HAP-1 (cell line): Measurements from ENCODE around the gene TSHR.
"Not testable (repeated sequence)": the region's sequence is repeated elsewhere in the genome, so short reads cannot be mapped to it uniquely, and the experiment has no call there.

Experiments used
- DNase-seq, 2 experiments: peaks; one replicate each; pipeline ENCODE4 v3.0.0-alpha.2; 2016 to 2020; ENCODE audit warnings: low spot score in 2 of 2
- H3K27me3 ChIP-seq: fragments of 250-450 bp; sonication (Bioruptor Pico); 2 replicates; pipeline ENCODE4 v1.5.1; 2020; ENCODE audit warnings: low read depth, mild to moderate bottlenecking, moderate library complexity
- H3K36me3 ChIP-seq: fragments of 250-450 bp; sonication (Bioruptor Pico); replicated peaks from 2 replicates; pipeline ENCODE4 v1.5.1; 2020; ENCODE audit warnings: mild to moderate bottlenecking
- H3K4me1 ChIP-seq: fragments of 250-450 bp; sonication (Bioruptor Pico); 2 replicates; pipeline ENCODE4 v1.5.1; 2020; ENCODE audit warnings: mild to moderate bottlenecking
- H3K4me3 ChIP-seq: fragments of 250-450 bp; sonication (Bioruptor Pico); 2 replicates; pipeline ENCODE4 v1.5.1; 2020; ENCODE audit warnings: mild to moderate bottlenecking, moderate library complexity
- H3K9me3 ChIP-seq: fragments of 250-450 bp; sonication (Bioruptor Pico); 2 replicates; pipeline ENCODE4 v1.5.1; 2020; ENCODE audit warnings: mild to moderate bottlenecking, moderate library complexity
- in situ Hi-C: fragments of 300-500 bp; cut with MboI; formaldehyde crosslinking; loops from 3 replicates; pipeline ENCODE4 v1.14.3; 2020; ENCODE audit warnings: low sequenced_read_pairs, inconsistent platforms, mixed read lengths

Gene TSHR

DNA sequence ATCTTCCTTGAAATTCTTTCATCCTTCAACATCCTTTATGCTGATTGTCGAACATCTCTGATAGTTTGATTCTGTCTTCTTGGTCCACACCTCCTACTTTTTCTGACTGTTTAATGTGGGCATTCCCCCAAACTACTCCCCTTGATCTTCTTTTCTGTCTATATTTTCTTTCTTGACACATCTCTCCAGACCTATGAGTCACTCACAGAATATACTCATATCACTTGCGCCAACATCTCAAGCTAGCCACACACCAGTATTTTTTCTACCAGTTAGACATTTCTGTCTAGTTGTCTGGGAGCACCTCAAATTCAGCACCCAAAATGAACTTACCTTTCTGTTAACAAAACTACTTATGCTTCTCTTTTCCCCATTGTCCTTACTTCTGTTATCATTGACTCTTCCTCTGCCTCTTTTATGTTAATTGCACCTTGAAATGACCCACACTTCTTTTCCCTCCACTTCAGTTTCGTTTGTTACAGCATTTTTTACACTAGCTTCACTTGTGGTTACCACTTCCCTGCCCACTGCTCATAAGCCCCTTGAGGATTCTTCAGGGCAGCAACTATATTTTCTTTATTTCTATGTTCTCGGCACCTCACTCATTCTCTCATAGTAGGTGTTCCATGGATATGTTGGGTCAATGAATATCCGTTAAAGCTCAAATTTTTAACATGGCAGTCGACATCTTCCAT, 33.5 kb downstream of the TSHR start:
- Histone ChIP-seq H3K9me3 (no peaks in the 10 kb centered on the region), H3K27me3 (peaks cover 15% of the 10 kb centered on the region), H3K4me1 (no peaks in the 10 kb centered on the region), H3K36me3 (no peaks in the 10 kb centered on the region), H3K4me3 (no peak overlapping the region)
- in situ Hi-C loops, result loop anchor here (25.0 kb wide), 1 partner anchor 173 kb away; no protein-coding TSS in a partner anchor
- DNase-seq, result no peak

DNA sequence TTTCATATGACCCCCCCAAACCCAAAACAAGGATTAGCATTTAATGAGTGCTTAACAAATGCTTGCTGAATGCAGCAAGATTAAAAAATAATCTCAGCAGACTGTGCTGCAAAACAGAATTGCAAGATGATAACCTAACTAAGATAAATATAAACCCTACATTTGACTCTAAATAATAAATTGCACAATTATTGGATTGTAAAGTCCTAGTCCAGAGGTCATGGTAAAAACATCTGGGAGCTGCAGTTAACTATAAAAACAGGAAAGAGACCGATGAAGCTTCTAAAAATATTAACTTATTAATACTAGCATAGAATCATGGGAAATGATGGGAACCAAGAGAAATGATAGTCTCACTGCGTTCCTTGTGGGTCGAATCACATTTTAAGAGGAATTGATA, 37.2 kb downstream of the TSHR start:
- Histone ChIP-seq H3K9me3 (no peaks in the 10 kb centered on the region), H3K4me1 (no peaks in the 10 kb centered on the region), H3K4me3 (no peak overlapping the region), H3K36me3 (no peaks in the 10 kb centered on the region), H3K27me3 (peaks cover 21% of the 10 kb centered on the region)
- no peak for DNase-seq
- in situ Hi-C loops, result loop anchor here (10.0 to 25.0 kb wide), 2 partner anchors 170 to 472 kb away; no protein-coding TSS in a partner anchor

DNA sequence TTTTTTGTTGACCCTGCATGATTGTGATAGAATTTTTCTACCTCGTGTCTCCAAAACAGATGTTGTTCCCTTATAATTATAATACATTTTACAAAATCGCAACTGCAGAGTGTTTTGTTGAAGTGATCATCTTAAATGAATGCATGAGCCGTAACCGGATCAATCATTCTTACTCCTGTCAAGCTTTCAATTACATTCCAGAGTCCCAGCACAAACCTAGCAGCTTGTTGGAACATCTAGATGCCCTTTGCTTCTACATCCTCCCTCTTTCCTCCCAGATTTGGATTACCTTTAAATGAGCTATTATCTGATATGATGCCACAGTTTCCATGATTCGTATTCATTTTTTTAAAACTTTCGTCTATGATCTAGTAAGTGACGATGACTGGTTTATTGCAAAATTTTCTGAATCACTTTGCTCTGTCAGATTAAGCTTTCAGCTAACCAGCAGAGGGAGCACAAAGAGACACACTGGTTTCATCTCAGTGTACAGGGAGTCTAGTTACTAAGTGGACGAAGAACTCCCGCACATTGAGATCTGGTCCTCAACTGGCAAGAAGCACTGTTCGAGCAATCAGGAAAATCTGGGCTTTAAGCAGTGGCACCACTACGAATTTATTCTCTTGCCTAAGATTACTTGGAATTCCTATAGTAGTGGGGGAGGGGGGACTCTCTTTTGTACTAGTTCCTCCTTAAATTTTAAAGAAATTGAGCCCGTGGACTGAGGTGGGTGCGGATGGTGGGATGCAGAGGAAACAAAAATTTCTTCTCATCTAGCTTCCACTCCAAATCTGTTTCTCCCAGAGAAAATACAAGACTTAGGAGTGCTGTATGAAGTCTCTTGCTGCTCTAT, 40.9 kb downstream of the TSHR start:
- H3K36me3 ChIP-seq, result no peaks in the 10 kb centered on the region
- peak; percentile 49 to 65 for DNase-seq
- H3K4me3 ChIP-seq, result no peak overlapping the region
- H3K4me1 ChIP-seq, result no peaks in the 10 kb centered on the region
- H3K27me3 ChIP-seq, result peaks cover 17% of the 10 kb centered on the region
- H3K9me3 ChIP-seq, result no peaks in the 10 kb centered on the region
- in situ Hi-C loops, result loop anchor here (10.0 to 25.0 kb wide), 2 partner anchors 166 to 469 kb away; no protein-coding TSS in a partner anchor

DNA sequence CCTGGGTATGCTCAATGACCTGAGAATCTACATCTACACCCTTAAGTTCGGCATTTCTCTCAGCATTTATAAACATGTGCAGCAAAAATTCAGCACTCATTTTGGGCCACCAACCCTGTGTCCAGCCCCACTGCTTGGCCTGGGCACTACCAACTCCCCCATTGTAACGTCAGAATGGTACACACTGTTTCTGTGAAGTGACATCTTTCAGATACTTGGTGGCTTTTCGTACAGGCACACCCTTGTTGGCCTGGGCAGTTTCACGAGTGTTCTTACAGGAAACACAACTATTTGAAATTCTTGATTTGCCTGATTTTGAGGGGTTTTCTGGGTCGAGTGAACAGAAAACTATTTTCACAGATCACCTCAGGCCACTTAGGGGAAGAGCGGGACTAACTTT, 46.0 kb downstream of the TSHR start:
- Histone ChIP-seq H3K4me1 (no peaks in the 10 kb centered on the region), H3K4me3 (no peak overlapping the region), H3K36me3 (no peaks in the 10 kb centered on the region), H3K9me3 (no peaks in the 10 kb centered on the region), H3K27me3 (peaks cover 14% of the 10 kb centered on the region)
- no peak for DNase-seq
- in situ Hi-C loops, result no loop called here

DNA sequence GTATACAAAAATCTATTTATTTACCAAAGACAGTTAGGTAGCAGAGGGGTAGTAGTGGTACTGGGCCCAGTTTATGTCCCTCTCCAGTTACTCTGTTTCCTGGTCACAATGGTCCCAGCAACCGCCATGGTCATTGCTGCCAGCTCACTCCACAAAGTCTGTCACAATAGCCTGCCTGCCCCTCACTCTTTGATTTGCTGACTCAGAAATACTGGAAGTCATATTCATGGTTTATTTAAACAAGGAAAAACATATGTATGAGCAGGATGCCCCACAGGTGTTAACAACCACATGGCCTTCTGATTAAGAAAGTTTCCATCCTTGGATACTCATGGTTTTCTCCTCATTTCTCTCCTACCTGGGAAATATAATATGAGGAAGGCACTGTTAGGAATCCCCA, 49.2 kb downstream of the TSHR start:
- Histone ChIP-seq H3K27me3 (no peaks in the 10 kb centered on the region), H3K4me3 (no peak overlapping the region), H3K4me1 (no peaks in the 10 kb centered on the region), H3K9me3 (no peaks in the 10 kb centered on the region), H3K36me3 (no peaks in the 10 kb centered on the region)
- in situ Hi-C loops, result no loop called here
- no peak for DNase-seq

DNA sequence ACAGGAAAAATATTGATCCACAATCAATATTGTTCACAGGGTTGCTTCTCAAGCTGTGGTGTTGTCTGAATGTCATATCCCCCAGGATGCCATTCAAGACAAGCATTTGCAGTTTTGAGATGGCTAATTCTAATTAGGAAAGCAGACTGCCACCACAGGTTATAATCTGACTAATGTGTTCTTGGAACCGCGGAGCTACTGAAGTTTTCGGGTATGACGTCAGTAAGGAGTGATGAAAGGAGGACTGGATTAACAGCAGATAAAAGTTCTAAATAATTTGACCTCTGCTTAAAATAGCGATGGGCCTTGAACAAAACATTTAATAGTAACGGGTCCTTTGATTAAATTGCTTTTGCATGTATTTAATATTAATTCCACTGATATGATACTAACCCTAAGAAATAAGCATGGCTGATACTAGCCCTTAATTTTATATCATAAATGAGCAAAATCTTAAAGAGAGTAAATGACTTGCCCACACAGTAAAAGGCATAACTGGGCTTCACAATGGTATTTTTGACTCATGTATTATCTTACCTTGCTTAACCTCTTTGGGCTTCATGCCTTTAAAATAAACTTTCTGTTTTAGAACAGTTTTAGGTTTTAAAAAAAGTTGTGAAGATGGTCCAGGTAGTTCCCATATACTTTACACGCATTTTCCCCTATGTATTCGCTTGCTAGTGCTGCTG, 50.3 kb downstream of the TSHR start:
- Histone ChIP-seq H3K4me3 (no peak overlapping the region), H3K36me3 (no peaks in the 10 kb centered on the region), H3K4me1 (no peaks in the 10 kb centered on the region), H3K9me3 (no peaks in the 10 kb centered on the region), H3K27me3 (no peaks in the 10 kb centered on the region)
- in situ Hi-C loops, result no loop called here
- DNase-seq, result no peak

DNA sequence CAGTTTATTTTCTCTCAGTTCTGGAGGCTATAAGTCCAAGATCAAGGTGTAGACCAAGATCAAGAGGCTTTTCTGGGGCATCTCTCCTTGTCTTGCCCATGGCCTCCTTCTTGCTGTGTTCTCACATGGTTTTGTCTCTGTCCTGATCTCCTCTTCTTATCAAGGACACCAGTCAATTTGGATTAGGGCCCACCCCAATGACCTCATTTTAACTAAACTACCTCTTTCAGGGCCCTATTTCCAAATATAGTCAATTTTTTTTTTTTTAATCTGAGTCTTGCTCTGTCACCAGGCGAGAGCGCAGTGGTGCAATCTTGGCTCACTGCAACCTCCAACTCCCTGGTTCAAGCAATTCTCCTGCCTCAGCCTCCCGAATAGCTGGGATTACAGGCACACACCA, 50.8 kb downstream of the TSHR start:
- in situ Hi-C loops, result no loop called here
- Histone ChIP-seq H3K36me3 (no peaks in the 10 kb centered on the region), H3K27me3 (no peaks in the 10 kb centered on the region), H3K9me3 (no peaks in the 10 kb centered on the region), H3K4me1 (no peaks in the 10 kb centered on the region), H3K4me3 (no peak overlapping the region)
- DNase-seq, result no peak

DNA sequence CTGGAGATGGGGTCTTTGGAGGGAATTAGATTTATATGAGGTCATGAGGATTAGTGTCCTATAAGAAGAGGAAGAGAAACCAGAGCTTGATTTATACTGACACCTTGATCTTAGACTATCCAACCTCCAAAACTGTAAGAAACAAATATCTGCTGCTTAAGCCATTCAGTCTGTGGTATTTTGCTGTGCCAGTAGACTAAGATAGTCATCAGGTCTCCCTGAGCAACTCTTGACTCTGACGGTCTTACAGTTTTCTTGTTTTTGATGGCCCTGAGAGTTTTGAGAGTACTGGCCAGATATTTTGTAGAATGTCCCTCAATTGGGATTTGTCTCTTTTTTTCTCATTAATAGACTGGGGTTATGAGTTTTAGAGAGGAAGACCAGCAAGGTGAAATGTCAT, 51.7 kb downstream of the TSHR start:
- H3K9me3 ChIP-seq, result no peaks in the 10 kb centered on the region
- DNase-seq, result no peak
- no peaks in the 10 kb centered on the region for H3K36me3 ChIP-seq
- no peaks in the 10 kb centered on the region for H3K4me1 ChIP-seq
- H3K4me3 ChIP-seq, result no peak overlapping the region
- in situ Hi-C loops, result no loop called here
- H3K27me3 ChIP-seq, result no peaks in the 10 kb centered on the region

DNA sequence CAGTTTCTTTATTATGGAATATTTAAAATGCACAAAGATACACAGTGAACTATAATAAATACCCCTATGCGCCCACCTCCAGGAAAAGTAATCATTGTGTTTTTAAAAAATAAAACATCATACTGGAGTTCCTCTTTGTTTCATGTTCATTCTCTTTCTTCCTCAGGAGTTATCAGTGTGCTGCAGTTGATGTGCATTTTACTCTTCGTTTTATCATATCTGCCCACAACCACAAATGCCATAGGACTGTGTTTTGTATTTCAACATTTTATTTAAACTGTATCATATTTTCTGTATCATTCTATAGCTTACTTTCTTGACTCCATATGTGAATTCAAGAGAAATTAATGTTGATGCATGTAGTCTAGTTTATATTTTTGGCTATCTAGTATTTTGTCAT, 53.9 kb downstream of the TSHR start:
- in situ Hi-C loops, result no loop called here
- H3K27me3 ChIP-seq, result no peaks in the 10 kb centered on the region
- no peaks in the 10 kb centered on the region for H3K9me3 ChIP-seq
- no peaks in the 10 kb centered on the region for H3K4me1 ChIP-seq
- no peaks in the 10 kb centered on the region for H3K36me3 ChIP-seq
- H3K4me3 ChIP-seq, result no peak overlapping the region
- no peak for DNase-seq

DNA sequence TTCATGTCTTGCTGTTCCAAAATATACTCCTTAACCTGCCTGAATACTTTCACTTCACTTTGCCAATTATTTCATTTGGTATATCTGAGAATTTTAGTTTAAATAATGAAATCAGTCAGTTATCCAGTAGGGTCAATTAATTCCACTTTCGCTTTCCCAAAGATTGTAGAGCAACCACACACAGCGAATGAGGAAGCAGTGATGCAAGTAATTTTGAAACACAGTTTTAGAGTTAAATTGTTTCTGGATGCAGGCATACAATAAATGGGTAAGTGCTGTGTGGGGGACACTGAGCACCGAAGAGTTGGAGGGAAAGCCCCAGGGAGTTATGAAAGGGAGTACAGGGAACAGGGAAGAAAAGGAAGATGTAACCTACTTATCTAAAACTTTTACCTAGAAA, 62.8 kb downstream of the TSHR start:
- Histone ChIP-seq H3K9me3 (no peaks in the 10 kb centered on the region), H3K36me3 (no peaks in the 10 kb centered on the region), H3K27me3 (no peaks in the 10 kb centered on the region; the same call in 1 of the 2 replicates), H3K4me3 (no peak overlapping the region), H3K4me1 (no peaks in the 10 kb centered on the region)
- in situ Hi-C loops, result no loop called here
- no peak for DNase-seq

DNA sequence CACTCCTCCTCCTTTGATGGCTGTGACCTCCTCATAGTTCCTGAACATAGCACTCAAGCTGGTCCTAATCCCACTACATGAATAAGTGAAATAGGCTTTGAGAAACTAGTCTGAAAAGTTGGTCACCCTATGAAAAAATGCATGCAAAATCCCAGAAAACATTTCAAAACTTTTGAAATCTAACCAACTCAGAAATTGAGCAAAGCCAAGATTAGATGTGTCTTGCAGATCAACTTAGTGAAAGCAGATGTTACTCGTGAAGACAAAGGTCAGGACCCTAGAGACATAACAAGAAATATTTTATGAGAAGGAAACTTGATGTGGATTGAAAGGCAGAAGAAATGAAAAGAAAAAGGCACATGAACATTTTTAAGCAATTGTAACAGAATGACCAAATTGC, 63.3 kb downstream of the TSHR start:
- no peaks in the 10 kb centered on the region for H3K9me3 ChIP-seq
- DNase-seq, result no peak
- no peaks in the 10 kb centered on the region; the same call in 1 of the 2 replicates for H3K27me3 ChIP-seq
- H3K4me3 ChIP-seq, result no peak overlapping the region
- no peaks in the 10 kb centered on the region for H3K4me1 ChIP-seq
- no peaks in the 10 kb centered on the region for H3K36me3 ChIP-seq
- in situ Hi-C loops, result no loop called here

DNA sequence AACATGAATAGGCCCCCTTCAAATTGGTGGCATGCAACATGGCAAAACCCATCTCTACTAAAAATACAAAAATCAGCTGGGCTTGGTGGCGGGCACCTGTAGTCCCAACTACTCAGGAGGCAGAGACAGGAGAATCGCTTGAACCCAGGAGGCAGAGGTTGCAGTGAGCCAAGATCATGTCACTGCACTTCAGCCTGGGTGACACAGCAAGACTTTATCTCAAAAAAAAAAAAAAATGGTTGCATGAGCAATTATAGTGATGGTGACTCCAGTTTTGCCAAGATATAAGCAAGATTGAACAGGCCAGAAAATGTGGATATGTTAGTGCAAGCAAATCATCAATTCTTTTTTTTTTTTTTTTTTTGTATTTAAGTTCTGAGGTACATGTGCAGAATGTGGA, 63.7 kb downstream of the TSHR start:
- DNase-seq, H3K36me3 ChIP-seq, H3K4me1 ChIP-seq, H3K9me3 ChIP-seq, H3K27me3 ChIP-seq, in situ Hi-C loops, H3K4me3 ChIP-seq: not testable (repeated sequence)

DNA sequence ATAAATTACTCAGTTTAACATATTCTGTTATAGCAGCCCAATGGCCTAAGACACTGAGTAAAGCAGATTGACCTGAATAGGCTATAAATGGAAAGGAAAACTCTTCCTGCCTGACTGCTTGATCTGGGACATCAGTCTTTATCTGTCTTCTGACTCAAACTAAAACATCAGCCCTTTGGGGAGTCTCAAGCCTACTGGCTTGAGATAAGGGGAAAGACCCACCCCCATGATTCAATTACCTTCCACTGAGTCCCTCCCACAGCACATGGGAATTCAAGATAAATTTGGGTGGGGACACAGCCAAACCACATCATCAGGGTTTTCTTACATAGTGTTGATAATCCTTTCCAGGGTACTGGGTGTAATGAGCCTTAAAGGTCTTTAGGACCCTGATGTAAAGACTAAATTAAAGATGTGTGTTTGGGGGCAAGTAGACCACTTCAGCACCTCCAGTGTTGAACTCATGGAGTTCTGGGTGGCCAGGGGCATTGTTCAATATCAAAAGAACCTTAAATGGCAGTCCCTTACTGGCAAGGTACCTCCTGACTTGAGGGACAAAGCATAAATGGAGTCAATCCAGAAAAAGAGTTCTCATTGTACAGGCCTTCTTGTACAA, 67.8 kb downstream of the TSHR start:
- in situ Hi-C loops, result no loop called here
- no peak for DNase-seq

More for the DNA sequence above, 67.8 kb downstream of the TSHR start:
- Histone ChIP-seq H3K9me3 (no peaks in the 10 kb centered on the region), H3K4me3 (no peak overlapping the region), H3K36me3 (no peaks in the 10 kb centered on the region), H3K27me3 (0 out of 2 replicates have a peak, but pooled peaks cover 3% of the 10 kb centered on the region), H3K4me1 (no peaks in the 10 kb centered on the region)
